ENCODE measurements around the gene SPANXB1.

DNA sequence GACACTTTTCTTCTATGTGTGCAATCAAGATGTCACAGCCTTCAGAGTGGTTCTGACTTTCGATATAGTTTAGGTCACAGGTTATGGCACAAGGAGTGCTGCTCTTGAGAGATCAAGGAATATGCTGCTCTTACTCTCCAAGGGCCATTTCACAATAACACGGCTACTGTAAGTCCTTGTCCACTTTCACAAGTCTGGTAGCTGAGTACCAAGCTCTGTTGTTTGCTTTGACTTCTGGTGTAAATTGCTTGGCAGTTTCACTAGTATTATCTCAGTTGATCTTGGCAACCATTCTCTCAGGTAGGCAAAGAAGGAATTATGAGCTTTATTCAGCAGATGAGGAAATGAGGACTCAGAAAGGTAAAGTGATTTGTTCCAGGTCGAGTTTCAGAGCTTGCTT is 35.4 kb upstream of the SPANXB1 start:
- TF ChIP-seq, protein P1, sequence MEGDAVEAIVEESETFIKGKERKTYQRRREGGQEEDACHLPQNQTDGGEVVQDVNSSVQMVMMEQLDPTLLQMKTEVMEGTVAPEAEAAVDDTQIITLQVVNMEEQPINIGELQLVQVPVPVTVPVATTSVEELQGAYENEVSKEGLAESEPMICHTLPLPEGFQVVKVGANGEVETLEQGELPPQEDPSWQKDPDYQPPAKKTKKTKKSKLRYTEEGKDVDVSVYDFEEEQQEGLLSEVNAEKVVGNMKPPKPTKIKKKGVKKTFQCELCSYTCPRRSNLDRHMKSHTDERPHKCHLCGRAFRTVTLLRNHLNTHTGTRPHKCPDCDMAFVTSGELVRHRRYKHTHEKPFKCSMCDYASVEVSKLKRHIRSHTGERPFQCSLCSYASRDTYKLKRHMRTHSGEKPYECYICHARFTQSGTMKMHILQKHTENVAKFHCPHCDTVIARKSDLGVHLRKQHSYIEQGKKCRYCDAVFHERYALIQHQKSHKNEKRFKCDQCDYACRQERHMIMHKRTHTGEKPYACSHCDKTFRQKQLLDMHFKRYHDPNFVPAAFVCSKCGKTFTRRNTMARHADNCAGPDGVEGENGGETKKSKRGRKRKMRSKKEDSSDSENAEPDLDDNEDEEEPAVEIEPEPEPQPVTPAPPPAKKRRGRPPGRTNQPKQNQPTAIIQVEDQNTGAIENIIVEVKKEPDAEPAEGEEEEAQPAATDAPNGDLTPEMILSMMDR (conservative IDR thresholded peaks at IDR 0.05; ENCODE audit: low read length) = no peak
- TF ChIP-seq EZH2phosphoT487 (IDR thresholded peaks at IDR 0.05; ENCODE audit: borderline replicate concordance, low read depth, low read length) = no peak

Measured in OCI-LY7 (cell line).